ENCODE data around the gene APBB2.

GRCh38 chr4:41172786-41173185, 41.6 kb downstream of the APBB2 start:
- TF ChIP-seq SRF (IDR thresholded peaks at IDR 0.05; ENCODE audit: low read depth, low read length) (no peak), SIRT6 (IDR thresholded peaks at IDR 0.05; ENCODE audit: low read length) (no peak), POLR2A (IDR thresholded peaks at IDR 0.05; ENCODE audit: control extremely low read depth in 1 of 2, low read depth in 2 of 2, low read length in 2 of 2) (no peak), EP300 (IDR thresholded peaks at IDR 0.05; ENCODE audit: borderline replicate concordance in 1 of 2, low read depth in 2 of 2, low read length in 2 of 2) (no peak), CTCF (IDR thresholded peaks at IDR 0.05; ENCODE audit: control extremely low read depth in 1 of 3, insufficient read depth in 1 of 3, low read depth in 1 of 3, low read length in 3 of 3) (no peak), MAFK (IDR thresholded peaks at IDR 0.05; ENCODE audit: low read depth, low read length) (no peak)

Measured in H1 (cell line).